NOMO-1 treated with DMSO at 0.1 percent for 48 hours (cell line): ENCODE data around the gene NEK11.

ENCODE experiments used
- DNase-seq: peaks from one replicate; lab custom pipeline; 2025; ENCODE audit not compliant: unreplicated experiment; lab: John Stamatoyannopoulos, UW

Gene NEK11

GRCh38 chr3:131396170-131396569, 369.5 kb downstream of the NEK11 start:
- DNase-seq: peak; percentile 10

GRCh38 chr3:131397889-131398288, 371.2 kb downstream of the NEK11 start:
- no peak for DNase-seq
